ENCODE data around the gene MYO7A.
"Not testable (repeated sequence)": the region's sequence is repeated elsewhere in the genome, so short reads cannot be mapped to it uniquely, and the experiment has no call there.

MYO7A gene

GRCh38 chr11:77093987-77094840 is 33.8 kb upstream of the MYO7A start:
- no peak overlapping the region for H3K4me3 ChIP-seq (ENCODE audit: low read depth, low read length)
- DNase-seq (ENCODE audit: low read depth, low spot score) = no peak
- no peak for TF ChIP-seq CTCF (IDR thresholded peaks at IDR 0.05; ENCODE audit: low read depth, low read length)
- in situ Hi-C loops (cut with HindIII; ENCODE audit: low sequenced_read_pairs) = no loop called here

GRCh38 chr11:77094841-77095365 is 33.1 kb upstream of the MYO7A start:
- no peak overlapping the region for H3K4me3 ChIP-seq (ENCODE audit: low read depth, low read length)
- in situ Hi-C loops (cut with HindIII; ENCODE audit: low sequenced_read_pairs) = no loop called here

GRCh38 chr11:77095551-77096490 is 32.2 kb upstream of the MYO7A start:
- in situ Hi-C loops (cut with HindIII; ENCODE audit: low sequenced_read_pairs) = no loop called here
- no peak for TF ChIP-seq CTCF (IDR thresholded peaks at IDR 0.05; ENCODE audit: low read depth, low read length)
- no peak for DNase-seq (ENCODE audit: low read depth, low spot score)
- no peak overlapping the region for H3K4me3 ChIP-seq (ENCODE audit: low read depth, low read length)

More at GRCh38 chr11:77094841-77095365, 33.1 kb upstream of the MYO7A start:
- peak; percentile 20 for TF ChIP-seq CTCF (IDR thresholded peaks at IDR 0.05; ENCODE audit: low read depth, low read length)
- no peak for DNase-seq (ENCODE audit: low read depth, low spot score)

- no peak for DNase-seq (ENCODE audit: low read depth, low spot score)
- no peak overlapping the region for H3K4me3 ChIP-seq (ENCODE audit: low read depth, low read length)
- TF ChIP-seq CTCF (IDR thresholded peaks at IDR 0.05; ENCODE audit: low read depth, low read length) = no peak
- in situ Hi-C loops (cut with HindIII; ENCODE audit: low sequenced_read_pairs) = no loop called here
Measured at GRCh38 chr11:77096591-77097019, 31.4 kb upstream of the MYO7A start.

GRCh38 chr11:77097180-77097579 is 30.9 kb upstream of the MYO7A start:
- in situ Hi-C loops (cut with HindIII; ENCODE audit: low sequenced_read_pairs); DNase-seq (ENCODE audit: low read depth, low spot score); H3K4me3 ChIP-seq (ENCODE audit: low read depth, low read length): not testable (repeated sequence)

GRCh38 chr11:77100166-77101042 is 27.6 kb upstream of the MYO7A start:
- no peak for DNase-seq (ENCODE audit: low read depth, low spot score)
- H3K4me3 ChIP-seq (ENCODE audit: low read depth, low read length) = no peak overlapping the region
- in situ Hi-C loops (cut with HindIII; ENCODE audit: low sequenced_read_pairs) = no loop called here
- no peak for TF ChIP-seq CTCF (IDR thresholded peaks at IDR 0.05; ENCODE audit: low read depth, low read length)
